Muscle of leg (tissue), 11 donors: ENCODE measurements around the gene UBE2E2. TPM values are rescaled to one million over a fixed set of nuclear protein-coding genes. Genes with fewer than 3 reads are reported as not detected.
"Not testable (repeated sequence)": the region's sequence is repeated elsewhere in the genome, so short reads cannot be mapped to it uniquely, and the experiment has no call there.

Source experiments
- DNase-seq: peaks from one replicate; pipeline ENCODE4 v3.0.0; 2013
- H3K27ac ChIP-seq: one replicate; pipeline ENCODE4 v1.5.1; 2013; ENCODE audit warnings: mild to moderate bottlenecking, low read length, control low read depth
- H3K27me3 ChIP-seq: one replicate; pipeline ENCODE4 v1.6.1; 2013; ENCODE audit warnings: low read length; ENCODE audit not compliant: control insufficient read depth, insufficient read depth
- H3K36me3 ChIP-seq: one replicate; pipeline ENCODE4 v1.6.1; 2013; ENCODE audit warnings: low read length; ENCODE audit not compliant: control insufficient read depth, insufficient read depth
- H3K4me1 ChIP-seq: one replicate; pipeline ENCODE4 v1.6.1; 2013; ENCODE audit warnings: low read length; ENCODE audit not compliant: control insufficient read depth, insufficient read depth
- H3K4me3 ChIP-seq: one replicate; pipeline ENCODE4 v1.5.1; 2013; ENCODE audit warnings: low read length, control low read depth
- H3K9me3 ChIP-seq: replicated peaks from 2 replicates; pipeline ENCODE4 v1.6.1; 2013; ENCODE audit warnings: low read depth, low read length; ENCODE audit not compliant: control insufficient read depth
- WGBS: methylation state at CpG from one replicate; pipeline ENCODE4 v1.1.5; 2013; ENCODE audit warnings: missing lambda C conversion rate; ENCODE audit not compliant: insufficient coverage; 5-methylcytosine and 5-hydroxymethylcytosine counted together
- polyA plus RNA-seq, 8 donors: library from polyadenylated mRNA; unstranded; fragments of 120-200 nt; gene quantifications; one replicate each; pipeline versions ENCODE4 v1.2.1 to v1.2.3, GENCODE V29; 2013; ENCODE audit warnings: inconsistent platforms in 1 of 8, low replicate concordance in 1 of 8; ENCODE audit not compliant: insufficient read length in 8 of 8, insufficient read depth in 1 of 8
- total RNA-seq: library from RNA; stranded (reverse); fragments of 120-200 nt; gene quantifications from one replicate; pipeline ENCODE4 v1.2.4, GENCODE V29; 2013

UBE2E2 gene
- total and polyA plus RNA-seq, 9 donors = 19.2 to 41.4 (median 35.1) TPM

DNA sequence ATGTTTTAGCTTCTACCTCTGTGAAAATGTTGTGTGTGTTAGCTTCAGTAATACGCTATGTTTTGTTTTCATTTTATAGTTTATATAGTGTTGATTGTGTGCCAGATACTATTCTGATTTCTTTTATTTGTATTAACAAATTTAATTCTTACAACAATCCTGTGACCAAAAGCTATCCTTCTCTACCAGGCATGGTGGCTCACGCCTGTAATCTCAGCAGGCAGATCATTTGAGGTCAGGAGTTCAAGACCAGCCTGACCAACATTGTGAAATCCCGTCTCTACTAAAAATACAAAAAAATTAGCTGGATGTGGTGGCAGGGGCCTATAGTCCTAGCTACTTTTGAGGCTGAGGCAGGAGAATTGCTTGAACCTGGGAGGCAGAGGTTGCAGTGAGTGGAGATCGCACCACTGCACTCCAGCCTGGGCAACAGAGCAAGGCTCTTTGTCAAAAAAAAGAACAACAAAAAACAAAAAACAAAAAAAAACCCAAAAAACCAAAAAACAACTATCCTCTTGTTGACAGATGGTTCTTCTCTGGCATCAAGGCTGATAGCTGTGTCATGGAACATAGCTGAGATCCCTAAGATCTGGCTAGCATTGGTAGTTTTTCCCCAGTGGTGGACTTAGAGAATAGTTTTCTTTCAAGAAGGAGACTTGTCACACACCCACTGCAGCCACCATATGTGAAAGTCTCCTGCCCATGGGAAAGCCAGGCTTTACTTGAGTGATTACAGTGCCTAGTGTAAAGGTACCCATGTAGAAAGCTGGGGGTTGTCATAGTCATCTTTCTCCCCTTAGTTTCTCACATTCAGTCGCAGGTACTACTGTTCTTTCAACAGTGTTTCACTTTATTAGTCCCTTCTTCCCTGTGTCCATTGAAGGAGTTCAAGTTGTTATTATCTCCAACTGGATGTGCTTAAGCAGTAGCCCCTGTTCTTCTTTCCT lies 116.5 kb downstream of the UBE2E2 start:
- H3K4me3 ChIP-seq = no peak overlapping the region
- no peak overlapping the region for H3K27ac ChIP-seq
- no peaks in the 10 kb centered on the region for H3K9me3 ChIP-seq
- no peaks in the 10 kb centered on the region for H3K36me3 ChIP-seq
- H3K27me3 ChIP-seq = no peaks in the 10 kb centered on the region
- DNase-seq = no peak
- WGBS = no CpG with 5 or more reads among the region's 5 CpGs
- H3K4me1 ChIP-seq = no peaks in the 10 kb centered on the region

DNA sequence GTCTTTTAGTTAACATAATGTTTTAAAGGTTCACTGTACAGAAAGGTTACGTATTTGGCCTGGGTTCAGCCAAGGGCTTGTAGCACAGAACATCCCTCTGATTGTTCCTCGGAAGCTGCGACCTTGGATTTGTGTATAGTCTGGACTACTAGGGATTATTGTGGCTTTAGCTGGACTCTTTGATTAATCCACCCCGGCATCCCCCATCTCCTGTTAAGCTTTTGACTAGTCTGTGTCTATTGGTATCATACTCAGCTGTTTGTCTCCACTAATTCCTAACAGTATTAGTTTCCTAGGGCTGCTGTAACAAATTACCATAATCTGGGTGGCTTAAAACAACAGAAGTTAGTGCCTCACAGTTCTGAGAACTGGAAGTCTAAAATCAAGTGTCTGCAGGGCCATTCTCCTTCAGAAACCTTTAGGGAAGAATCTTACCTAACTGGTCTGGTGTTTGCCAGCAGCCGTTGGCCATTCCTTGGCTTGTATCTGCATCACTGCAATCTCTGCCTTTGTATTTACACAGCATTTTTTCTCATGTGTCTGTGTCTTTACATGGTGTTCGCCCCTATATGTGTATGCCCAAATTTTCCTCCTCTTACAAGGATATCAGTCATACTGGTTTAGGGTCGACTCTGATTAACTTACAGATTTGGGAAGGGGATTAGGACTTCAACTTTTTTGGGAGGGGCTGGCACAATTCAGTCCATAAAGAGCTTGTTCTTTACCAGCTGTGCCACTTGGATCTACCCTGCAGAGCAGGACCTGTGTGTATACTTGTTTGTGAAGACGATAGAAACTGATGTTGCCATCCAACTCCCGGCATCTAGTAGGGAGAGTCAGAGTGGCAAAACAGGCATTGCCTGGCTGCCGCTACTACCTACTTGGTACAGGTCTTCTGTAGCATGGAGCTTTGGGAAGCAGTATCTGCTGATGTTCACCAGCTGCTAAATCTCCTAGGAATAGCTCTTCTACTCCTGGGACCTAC lies 117.8 kb downstream of the UBE2E2 start:
- 94% methylated on average over 2 of the region's 10 CpGs for WGBS
- H3K4me1 ChIP-seq = no peaks in the 10 kb centered on the region
- no peaks in the 10 kb centered on the region for H3K9me3 ChIP-seq
- no peaks in the 10 kb centered on the region for H3K27me3 ChIP-seq
- H3K27ac ChIP-seq = no peak overlapping the region
- no peak overlapping the region for H3K4me3 ChIP-seq
- DNase-seq = no peak
- no peaks in the 10 kb centered on the region for H3K36me3 ChIP-seq

DNA sequence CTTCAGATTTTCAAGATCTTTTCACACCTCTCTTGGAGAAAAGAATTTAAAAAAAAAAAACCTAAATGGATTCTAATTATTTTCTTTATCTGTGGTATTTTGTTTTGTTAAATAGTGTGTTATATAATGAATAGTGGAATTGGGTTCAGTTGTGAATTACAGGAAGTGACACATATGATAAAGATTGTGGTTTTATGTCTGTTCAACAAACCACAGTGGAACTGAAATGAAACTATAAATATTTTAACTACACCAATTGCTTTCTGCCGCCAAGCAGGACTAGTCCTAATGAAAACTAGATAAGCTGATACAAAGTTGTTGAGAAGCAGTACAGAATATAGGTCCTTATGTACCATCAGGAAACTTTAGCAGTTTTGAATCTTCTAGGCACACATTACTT lies 121.6 kb downstream of the UBE2E2 start:
- Histone ChIP-seq H3K36me3 (no peaks in the 10 kb centered on the region), H3K4me3 (no peak overlapping the region), H3K9me3 (peaks cover 2% of the 10 kb centered on the region), H3K4me1 (no peaks in the 10 kb centered on the region), H3K27ac (no peak overlapping the region), H3K27me3 (no peaks in the 10 kb centered on the region)
- no peak for DNase-seq
- WGBS = no CpG with 5 or more reads among the region's 1 CpG

DNA sequence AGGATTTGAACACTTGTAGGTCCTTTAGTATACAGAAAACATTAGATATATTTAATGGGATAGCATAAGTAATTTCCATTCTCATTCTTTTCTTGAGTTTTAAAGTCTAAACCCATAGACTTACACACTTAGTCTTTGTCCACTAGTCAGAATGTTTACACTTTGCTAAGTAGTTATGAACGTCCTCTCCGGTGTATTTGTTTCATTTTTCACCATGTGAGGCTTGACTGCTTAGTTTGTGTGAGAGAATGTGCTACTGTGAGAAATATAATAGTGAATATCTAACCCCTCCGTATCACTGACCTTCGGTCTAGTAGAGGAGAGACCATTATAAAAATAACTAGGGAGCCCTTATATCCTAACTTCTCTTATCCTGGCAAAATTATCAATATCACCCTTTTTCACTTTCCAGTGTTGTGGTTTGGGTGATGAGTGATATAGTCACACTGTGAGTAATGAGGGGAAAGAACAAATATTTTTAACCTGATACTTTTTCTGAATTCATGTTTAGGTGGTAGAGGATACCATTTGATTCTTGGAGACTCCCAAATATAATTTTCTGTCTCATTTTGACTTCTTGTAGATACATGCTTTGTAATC lies 122.4 kb downstream of the UBE2E2 start:
- no peaks in the 10 kb centered on the region for H3K36me3 ChIP-seq
- no CpG with 5 or more reads among the region's 4 CpGs for WGBS
- no peak overlapping the region for H3K27ac ChIP-seq
- no peak overlapping the region for H3K4me3 ChIP-seq
- no peaks in the 10 kb centered on the region for H3K27me3 ChIP-seq
- no peak for DNase-seq
- H3K9me3 ChIP-seq = peaks cover 2% of the 10 kb centered on the region
- H3K4me1 ChIP-seq = no peaks in the 10 kb centered on the region

DNA sequence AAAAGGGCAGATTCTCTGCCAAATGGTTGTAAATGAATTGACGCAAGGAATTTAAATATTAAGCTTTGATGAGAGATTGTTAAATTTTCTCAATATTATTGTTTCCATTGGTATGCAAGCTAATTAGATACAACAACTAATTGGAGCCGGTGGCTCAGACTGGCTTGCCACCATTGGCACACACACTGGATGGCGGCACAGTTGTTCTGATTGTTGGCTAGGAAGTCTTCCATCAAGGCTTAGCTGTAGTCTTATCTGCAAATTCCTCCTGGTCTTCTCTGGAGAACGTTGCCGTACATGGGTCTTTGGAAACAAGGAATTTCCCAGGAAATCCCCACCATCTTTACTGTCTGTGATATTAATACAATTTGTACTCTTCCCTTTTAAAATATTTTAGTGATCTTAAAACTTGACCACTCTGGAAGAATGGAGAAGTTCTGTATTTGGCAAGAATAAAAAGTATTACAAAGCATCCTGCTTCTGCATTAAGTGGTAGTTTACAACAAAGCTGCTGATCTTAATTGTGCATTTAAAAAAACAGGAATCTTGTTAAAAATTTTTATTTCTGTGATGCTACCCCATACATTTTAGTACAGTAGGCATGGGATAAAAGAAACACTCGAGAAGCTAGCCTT lies 126.5 kb downstream of the UBE2E2 start:
- no peak overlapping the region for H3K4me3 ChIP-seq
- no peaks in the 10 kb centered on the region for H3K4me1 ChIP-seq
- H3K27ac ChIP-seq = no peak overlapping the region
- peaks cover 2% of the 10 kb centered on the region for H3K9me3 ChIP-seq
- no peak for DNase-seq
- no peaks in the 10 kb centered on the region for H3K36me3 ChIP-seq
- WGBS = no CpG with 5 or more reads among the region's 6 CpGs
- H3K27me3 ChIP-seq = no peaks in the 10 kb centered on the region

DNA sequence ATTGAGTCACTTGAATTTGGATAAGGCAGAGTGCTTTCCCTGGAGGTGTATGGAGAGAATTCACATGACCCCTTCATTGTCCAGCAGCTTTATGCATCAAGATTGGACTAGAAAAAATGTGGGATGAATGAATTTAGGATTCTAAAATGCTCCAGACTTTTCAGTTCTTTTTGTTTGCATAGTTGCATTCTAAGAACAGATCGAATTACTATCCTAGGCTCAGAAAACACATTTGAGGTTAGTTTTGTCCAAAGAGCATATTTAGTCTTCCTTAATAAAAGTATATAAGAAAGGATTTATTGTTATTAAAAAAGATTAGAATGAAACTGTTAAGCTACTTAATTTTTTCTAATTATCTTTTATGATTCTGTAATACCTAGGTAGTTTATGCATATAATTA lies 127.4 kb downstream of the UBE2E2 start:
- no peaks in the 10 kb centered on the region for H3K27me3 ChIP-seq
- no peak overlapping the region for H3K27ac ChIP-seq
- DNase-seq = no peak
- H3K4me1 ChIP-seq = no peaks in the 10 kb centered on the region
- no CpG with 5 or more reads among the region's 1 CpG for WGBS
- H3K36me3 ChIP-seq = no peaks in the 10 kb centered on the region
- no peak overlapping the region for H3K4me3 ChIP-seq
- H3K9me3 ChIP-seq = peaks cover 2% of the 10 kb centered on the region

DNA sequence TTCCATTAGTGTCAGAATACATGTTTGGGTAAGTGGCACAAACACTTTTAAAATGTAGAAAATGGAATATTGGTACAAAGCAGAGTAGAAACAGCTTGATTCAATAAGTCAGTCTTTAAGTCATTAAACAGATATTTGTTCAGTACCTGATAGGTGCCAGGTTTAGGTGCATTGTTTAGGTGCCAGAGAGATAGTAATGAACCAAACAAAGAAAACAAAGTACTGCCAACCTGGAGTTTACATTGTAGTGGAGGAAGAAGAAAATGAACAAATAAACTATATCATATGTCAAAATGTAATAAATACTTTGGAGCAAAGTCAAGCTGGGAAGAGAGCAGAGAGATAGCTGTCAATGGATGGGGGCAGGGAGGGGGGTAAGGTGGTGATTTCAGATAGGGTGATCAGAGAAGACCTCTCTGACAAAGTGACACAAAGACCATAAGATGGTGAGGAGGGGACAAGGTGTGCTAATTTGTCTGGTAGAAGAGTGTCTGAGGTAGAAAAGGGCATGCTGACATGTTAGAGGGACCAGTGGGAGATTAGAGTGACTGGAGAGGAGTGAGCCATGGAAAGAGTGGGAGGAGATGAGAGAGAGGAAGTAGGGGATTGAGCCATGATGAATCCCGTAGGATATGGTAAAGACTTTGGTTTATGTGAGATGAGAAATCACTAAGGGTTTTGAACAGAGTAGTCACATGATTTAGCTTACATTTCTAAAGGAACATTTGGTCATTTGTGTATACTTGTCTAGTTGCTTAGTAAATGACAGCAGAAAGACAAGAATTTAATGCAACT lies 128.2 kb downstream of the UBE2E2 start:
- DNase-seq = no peak
- Histone ChIP-seq H3K4me1 (no peaks in the 10 kb centered on the region), H3K27ac (no peak overlapping the region), H3K9me3 (no peaks in the 10 kb centered on the region), H3K27me3 (no peaks in the 10 kb centered on the region), H3K36me3 (no peaks in the 10 kb centered on the region), H3K4me3 (no peak overlapping the region)
- WGBS = no CpG with 5 or more reads among the region's 1 CpG

DNA sequence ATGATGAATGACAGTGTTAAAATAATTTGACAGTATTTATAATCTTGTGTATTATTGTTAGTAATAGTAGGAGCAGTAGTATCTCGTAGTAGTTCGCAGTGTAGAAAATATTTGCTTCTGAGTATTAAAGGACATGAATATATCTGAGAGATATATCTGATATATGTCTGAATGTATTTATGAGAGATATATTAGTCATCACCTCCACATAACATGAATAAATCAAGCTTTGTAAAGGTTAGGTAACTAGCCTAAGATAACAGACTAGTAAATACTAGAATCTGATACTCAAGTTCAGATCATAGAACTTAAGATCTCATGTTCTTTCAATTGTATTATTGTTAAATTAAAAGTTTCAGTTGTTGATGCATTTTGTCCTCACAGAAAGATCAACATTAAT lies 130.5 kb downstream of the UBE2E2 start:
- Histone ChIP-seq H3K27ac (no peak overlapping the region), H3K4me3 (no peak overlapping the region), H3K27me3 (no peaks in the 10 kb centered on the region), H3K9me3 (no peaks in the 10 kb centered on the region), H3K36me3 (no peaks in the 10 kb centered on the region), H3K4me1 (no peaks in the 10 kb centered on the region)
- DNase-seq = no peak
- no CpG with 5 or more reads among the region's 2 CpGs for WGBS

DNA sequence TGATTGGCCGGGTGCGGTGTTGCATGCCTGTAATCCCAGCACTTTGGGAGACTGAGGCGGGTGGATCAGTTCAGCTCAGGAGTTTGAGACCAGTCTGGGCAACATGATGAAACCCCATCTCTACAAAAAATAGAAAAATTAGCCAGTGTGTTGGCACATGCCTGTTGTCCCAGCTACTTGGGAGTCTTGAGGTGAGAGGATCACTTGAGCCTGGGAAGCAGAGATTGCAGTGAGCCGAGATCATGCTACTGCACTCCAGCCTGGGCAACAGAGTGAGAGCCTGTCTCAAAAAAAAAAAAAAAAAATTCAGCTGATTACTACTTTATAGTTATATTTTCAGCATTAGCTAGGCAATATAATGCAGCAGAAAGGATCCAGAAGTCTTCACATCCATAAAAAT lies 133.7 kb downstream of the UBE2E2 start:
- H3K27ac ChIP-seq, DNase-seq, H3K9me3 ChIP-seq, H3K36me3 ChIP-seq, H3K4me3 ChIP-seq, H3K27me3 ChIP-seq, H3K4me1 ChIP-seq: not testable (repeated sequence)
- no CpG with 5 or more reads among the region's 4 CpGs for WGBS
